Measurements from ENCODE around the gene PTH.

The PTH gene

GRCh38 chr11:13502492-13502891 is 6.7 kb upstream of the PTH start:
- Histone ChIP-seq H3K36me3 (ENCODE audit: control insufficient read depth in 2 of 2, insufficient read depth in 1 of 2, low read length in 2 of 2) (no peaks in the 10 kb centered on the region), H3K4me3 (ENCODE audit: low read depth, low read length) (no peak overlapping the region), H3K4me1 (ENCODE audit: control insufficient read depth, insufficient read depth, low read length) (no peaks in the 10 kb centered on the region), H3K9me3 (ENCODE audit: control insufficient read depth, insufficient read depth, low read depth, low read length) (no peaks in the 10 kb centered on the region), H3K27ac (ENCODE audit: extremely low read depth, low read depth, low read length) (no peak overlapping the region)
- POLR2A ChIA-PET = no interaction called here
- no peak for TF ChIP-seq ZNF16 (tag by site-specific recombination; IDR thresholded peaks at IDR 0.05; ENCODE audit: low read depth)
- TF ChIP-seq ZNF19 (tag by site-specific recombination; IDR thresholded peaks at IDR 0.05; ENCODE audit: low read depth) = no peak
- TF ChIP-seq ZNF140 (tag by site-specific recombination; IDR thresholded peaks at IDR 0.05) = no peak
- no peak for TF ChIP-seq INSM2 (tag by site-specific recombination; IDR thresholded peaks at IDR 0.05)
- TF ChIP-seq ZNF26 (tag by site-specific recombination; IDR thresholded peaks at IDR 0.05) = no peak
- no peak for TF ChIP-seq ZNF513 (tag by site-specific recombination; IDR thresholded peaks at IDR 0.05)
- TF ChIP-seq ZNF670 (tag by site-specific recombination; IDR thresholded peaks at IDR 0.05; ENCODE audit: low read depth) = no peak
- TF ChIP-seq MYNN (tag by site-specific recombination; IDR thresholded peaks at IDR 0.05; ENCODE audit: borderline replicate concordance) = no peak
- TF ChIP-seq AEBP2 (tag by site-specific recombination; IDR thresholded peaks at IDR 0.05; ENCODE audit: borderline replicate concordance) = no peak
- no peak for TF ChIP-seq ZNF629 (tag by site-specific recombination; IDR thresholded peaks at IDR 0.05)
- TF ChIP-seq ATF2 (tag by site-specific recombination; IDR thresholded peaks at IDR 0.05; ENCODE audit: low read depth) = no peak
- no peak for TF ChIP-seq ZNF623 (tag by site-specific recombination; IDR thresholded peaks at IDR 0.05)
- no peak for TF ChIP-seq ZNF664 (tag by site-specific recombination; IDR thresholded peaks at IDR 0.05)
- TF ChIP-seq GLIS1 (tag by site-specific recombination; IDR thresholded peaks at IDR 0.05) = no peak
- CTCF ChIA-PET = interaction anchor here (2.7 kb wide), 1 partner anchor 15 kb away, joined by 12 read pairs; no protein-coding TSS in a partner anchor

GRCh38 chr11:13494051-13494450 is 1.7 kb downstream of the PTH start:
- TF ChIP-seq KLF7 (tag by site-specific recombination; IDR thresholded peaks at IDR 0.05; ENCODE audit: borderline replicate concordance) (no peak), ZNF214 (tag by site-specific recombination; IDR thresholded peaks at IDR 0.05; ENCODE audit: borderline replicate concordance) (no peak), RBAK (tag by site-specific recombination; IDR thresholded peaks at IDR 0.05) (no peak), ZNF792 (tag by site-specific recombination; IDR thresholded peaks at IDR 0.05) (no peak), ZNF18 (tag by site-specific recombination; IDR thresholded peaks at IDR 0.05) (no peak)
- Histone ChIP-seq H3K4me3 (ENCODE audit: low read depth, low read length) (no peak overlapping the region), H3K4me1 (ENCODE audit: control insufficient read depth, insufficient read depth, low read length) (no peaks in the 10 kb centered on the region), H3K36me3 (ENCODE audit: control insufficient read depth in 2 of 2, insufficient read depth in 1 of 2, low read length in 2 of 2) (no peaks in the 10 kb centered on the region), H3K9me3 (ENCODE audit: control insufficient read depth, insufficient read depth, low read depth, low read length) (no peaks in the 10 kb centered on the region), H3K27ac (ENCODE audit: extremely low read depth, low read depth, low read length) (no peak overlapping the region)
- CTCF ChIA-PET = interaction anchor here (1.0 to 1.2 kb wide), 2 partner anchors 17 to 28 kb away, joined by 3 to 4 read pairs; no protein-coding TSS in a partner anchor
- POLR2A ChIA-PET = no interaction called here

Data from HEK293 (cell line).